NT2/D1 (cell line): ENCODE measurements around the gene TMPRSS11A.

Source experiments
- SUZ12 ChIP-seq: IDR thresholded peaks from 2 replicates; pipeline ENCODE4 v1.6.1; 2011; ENCODE audit not compliant: insufficient read length, insufficient read depth; ENCODE audit errors: extremely low read depth
- YY1 ChIP-seq: IDR thresholded peaks from 2 replicates; pipeline ENCODE4 v1.6.1; 2011; ENCODE audit not compliant: insufficient read length, insufficient read depth

GRCh38 chr4:67934628-67935027, 28.7 kb downstream of the TMPRSS11A start:
- TF ChIP-seq SUZ12 (no peak), YY1 (no peak)
